Left ventricle myocardium inferior (tissue), 1 donor: Measurements from ENCODE around the gene SIVA1. TPM values are rescaled to one million over a fixed set of nuclear protein-coding genes. Genes with fewer than 3 reads are reported as not detected.
A peak's percentile ranks its signal among the peaks of the same experiment; 100 is the strongest.

ENCODE experiments used
- DNase-seq: peaks from one replicate; pipeline ENCODE4 v3.0.0-alpha.2; 2020
- H3K27ac ChIP-seq: fragments of 200-600 bp; replicated peaks from 2 replicates; pipeline ENCODE4 v1.8.0; 2021
- H3K27me3 ChIP-seq: fragments of 200-600 bp; 2 replicates; pipeline ENCODE4 v1.8.0; 2021; ENCODE audit warnings: low read depth
- H3K36me3 ChIP-seq: fragments of 200-600 bp; 2 replicates; pipeline ENCODE4 v1.8.0; 2021
- H3K4me1 ChIP-seq: fragments of 200-600 bp; 2 replicates; pipeline ENCODE4 v1.8.0; 2021
- H3K4me3 ChIP-seq: fragments of 200-600 bp; 2 replicates; pipeline ENCODE4 v1.8.0; 2021; ENCODE audit warnings: mild to moderate bottlenecking, moderate library complexity
- H3K9me3 ChIP-seq: fragments of 200-600 bp; replicated peaks from 2 replicates; pipeline ENCODE4 v1.8.0; 2021
- CTCF ChIP-seq: fragments of 200-600 bp; IDR thresholded peaks from 2 replicates; pipeline ENCODE4 v1.8.0; 2021; ENCODE audit warnings: antibody characterized with exemption, mild to moderate bottlenecking, borderline replicate concordance
- intact Hi-C: fragments of 100-400 bp; cut with micrococcal nuclease; formaldehyde crosslinking; loops from one replicate; pipeline ENCODE4 v1.11.0; 2022
- total RNA-seq: library from RNA; stranded (reverse); fragmentation: NEBNext Ultra II Directional; extraction: Animal tissue kit (Norgen Biotek cat#: 25700); gene quantifications from one replicate; pipeline ENCODE4 v1.2.1, GENCODE V29; 2021
- donor health status: DM: no; HTN: yes; CAD: no; lungs with severe emphysema.

The SIVA1 gene
- total RNA-seq, 1 donor from 2014 or later, result 55.6 TPM

- peak; percentile 69 for DNase-seq
- intact Hi-C loops, result no loop called here
Measured at GRCh38 chr14:104800771-104801519, 48.0 kb downstream of the SIVA1 start, which contains the start of gene ZBTB42. Gene ZBTB42 (plus strand): TSS chr14:104801101. CDS start chr14:104801198, 97 bp downstream.

DNA sequence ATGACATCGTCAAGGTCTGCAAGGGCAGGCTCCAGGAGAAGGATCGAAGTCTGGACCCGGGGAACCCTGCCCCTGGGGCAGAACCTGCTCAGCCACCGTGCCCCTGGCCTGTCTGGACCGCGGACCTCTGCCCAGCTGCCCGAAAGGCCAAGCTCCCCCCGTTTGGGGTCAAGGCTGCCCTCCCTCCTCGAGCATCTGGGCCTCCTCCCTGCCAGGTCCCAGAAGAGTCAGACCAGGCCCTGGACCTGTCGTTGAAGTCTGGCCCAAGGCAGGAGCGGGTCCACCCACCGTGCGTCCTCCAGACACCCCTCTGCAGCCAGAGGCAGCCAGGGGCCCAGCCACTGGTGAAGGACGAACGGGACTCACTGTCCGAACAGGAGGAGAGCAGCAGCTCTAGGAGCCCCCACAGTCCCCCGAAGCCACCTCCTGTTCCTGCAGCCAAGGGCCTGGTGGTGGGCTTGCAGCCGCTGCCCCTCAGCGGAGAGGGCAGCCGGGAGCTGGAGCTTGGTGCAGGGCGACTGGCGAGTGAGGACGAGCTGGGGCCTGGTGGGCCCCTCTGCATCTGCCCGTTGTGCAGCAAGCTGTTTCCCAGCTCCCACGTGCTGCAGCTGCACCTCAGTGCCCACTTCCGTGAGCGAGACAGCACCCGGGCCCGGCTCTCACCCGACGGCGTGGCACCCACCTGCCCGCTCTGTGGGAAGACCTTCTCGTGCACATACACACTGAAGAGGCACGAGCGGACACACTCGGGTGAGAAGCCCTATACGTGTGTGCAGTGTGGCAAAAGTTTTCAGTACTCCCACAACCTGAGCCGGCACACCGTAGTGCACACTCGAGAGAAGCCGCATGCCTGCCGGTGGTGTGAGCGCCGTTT is 48.8 kb downstream of the SIVA1 start:
- Histone ChIP-seq H3K36me3 (no peaks in the 10 kb centered on the region), H3K4me1 (peaks cover 73% of the 10 kb centered on the region), H3K27ac (peak overlapping the region; percentile 99)

More at GRCh38 chr14:104800771-104801519, 48.0 kb downstream of the SIVA1 start, which contains the start of gene ZBTB42:
- no peaks in the 10 kb centered on the region for H3K9me3 ChIP-seq
- H3K27me3 ChIP-seq, result no peaks in the 10 kb centered on the region
- H3K36me3 ChIP-seq, result no peaks in the 10 kb centered on the region
- peak within 1 kb of the TSS; percentile 91 for H3K4me3 ChIP-seq
- no peak for TF ChIP-seq CTCF
- peaks cover 78% of the 10 kb centered on the region for H3K4me1 ChIP-seq
- H3K27ac ChIP-seq, result peak within 1 kb of the TSS; percentile 99

DNA sequence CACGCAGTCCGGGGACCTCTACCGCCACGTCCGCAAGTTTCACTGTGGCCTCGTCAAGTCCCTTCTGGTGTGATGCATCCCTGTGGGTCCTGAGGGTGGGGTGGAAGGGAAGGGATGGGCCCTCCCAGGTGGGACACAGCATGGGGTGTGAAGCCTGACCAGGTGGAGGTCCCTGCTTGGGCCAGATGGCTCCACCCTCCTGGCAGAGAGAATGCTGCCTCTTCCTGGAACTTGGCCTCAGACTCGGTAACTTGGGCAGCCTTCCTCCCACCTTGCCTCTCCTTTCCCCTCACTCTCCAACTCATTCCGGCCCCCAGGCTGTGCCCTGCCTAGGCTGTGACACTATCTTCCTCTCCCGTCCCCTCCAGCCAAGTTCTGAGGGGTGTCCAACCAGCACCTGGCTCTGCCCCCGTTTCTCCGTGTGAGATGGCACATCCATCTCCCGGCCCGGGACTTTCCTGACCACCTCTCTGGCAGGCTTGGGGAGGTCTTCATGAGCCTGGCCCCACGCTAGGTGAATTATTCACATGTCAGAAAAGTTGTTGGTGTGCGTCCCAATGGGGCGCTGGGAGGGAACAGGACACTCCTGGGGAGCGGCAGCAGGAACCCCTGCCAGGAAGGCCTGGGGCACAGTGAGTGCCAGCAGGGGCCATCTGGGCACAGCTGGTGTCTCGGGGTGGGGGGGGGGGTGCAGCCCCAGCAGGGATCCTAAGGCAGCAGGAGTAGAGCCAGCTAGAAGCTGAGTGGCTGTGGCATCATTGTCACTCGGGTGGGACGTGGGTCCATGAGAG is 49.6 kb downstream of the SIVA1 start:
- Histone ChIP-seq H3K36me3 (no peaks in the 10 kb centered on the region), H3K27ac (no peak overlapping the region), H3K4me1 (peaks cover 65% of the 10 kb centered on the region), H3K4me3 (no peak overlapping the region), H3K27me3 (no peaks in the 10 kb centered on the region), H3K9me3 (no peaks in the 10 kb centered on the region)
- DNase-seq, result no peak
- intact Hi-C loops, result no loop called here
- TF ChIP-seq CTCF, result no peak

More for the DNA sequence above, 48.8 kb downstream of the SIVA1 start:
- Histone ChIP-seq H3K9me3 (no peaks in the 10 kb centered on the region), H3K4me3 (peak overlapping the region; percentile 91), H3K27me3 (no peaks in the 10 kb centered on the region)
- no peak for TF ChIP-seq CTCF
- no peak for DNase-seq
- intact Hi-C loops, result no loop called here

- intact Hi-C loops, result no loop called here
- no peaks in the 10 kb centered on the region for H3K9me3 ChIP-seq
- H3K4me1 ChIP-seq, result peaks cover 57% of the 10 kb centered on the region
- no peak for DNase-seq
- no peak overlapping the region for H3K4me3 ChIP-seq
- no peak for TF ChIP-seq CTCF
- H3K36me3 ChIP-seq, result no peaks in the 10 kb centered on the region
- no peak overlapping the region for H3K27ac ChIP-seq
- no peaks in the 10 kb centered on the region for H3K27me3 ChIP-seq
Measured at GRCh38 chr14:104803280-104803911, 50.4 kb downstream of the SIVA1 start.

DNA sequence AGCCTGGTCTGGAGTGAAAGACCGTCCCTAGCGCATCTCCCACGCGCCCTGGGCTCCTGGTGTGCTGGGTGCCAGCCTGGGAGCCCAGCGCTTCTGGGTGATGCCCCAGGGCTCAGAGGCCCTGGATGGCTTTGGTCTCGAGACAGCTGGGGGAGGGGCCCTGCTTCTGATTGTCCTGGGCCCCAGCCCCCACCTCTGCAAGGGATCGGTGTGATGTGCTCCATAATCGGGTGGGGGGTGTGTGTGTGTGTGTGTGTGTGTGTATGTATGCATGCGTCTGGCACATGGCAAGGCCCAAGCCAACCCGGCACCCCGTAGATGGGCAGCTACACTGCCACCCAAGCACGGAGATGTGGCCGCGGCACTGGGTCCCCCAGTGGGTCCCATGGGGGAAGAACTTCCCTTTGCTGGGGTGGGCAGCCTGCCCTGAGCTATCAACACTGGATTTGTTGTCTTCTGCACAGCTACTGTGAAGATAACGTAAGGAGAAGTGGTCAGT is 51.0 kb downstream of the SIVA1 start:
- no peak for DNase-seq

More for the DNA sequence above, 51.0 kb downstream of the SIVA1 start:
- TF ChIP-seq CTCF, result no peak
- Histone ChIP-seq H3K9me3 (no peaks in the 10 kb centered on the region), H3K4me1 (peaks cover 51% of the 10 kb centered on the region), H3K4me3 (no peak overlapping the region), H3K36me3 (no peaks in the 10 kb centered on the region), H3K27me3 (no peaks in the 10 kb centered on the region), H3K27ac (no peak overlapping the region)
- intact Hi-C loops, result no loop called here
